Gastrocnemius medialis (tissue), 4 donors: ENCODE measurements around the gene TUBGCP4. TPM values are rescaled to one million over a fixed set of nuclear protein-coding genes. Genes with fewer than 3 reads are reported as not detected.

Experiments used
- ATAC-seq, 2 donors: fragments of 150-250 bp; one replicate each; pipeline ENCODE4 v1.9.1; 2016
- DNase-seq, 2 donors: peaks; one replicate each; pipeline ENCODE4 v3.0.0-alpha.2; 2019
- H3K27ac ChIP-seq, 4 donors: fragments of 200-600 bp; sonication (generic); 1 replicate in 1 of 4; 2 replicates in 3 of 4; pipeline ENCODE4 v1.5.1; 2016 to 2018; ENCODE audit warnings: mild to moderate bottlenecking in 2 of 4, moderate library complexity in 1 of 4
- H3K27me3 ChIP-seq, 3 donors: fragments of 200-600 bp; sonication (generic) in 2 of 3; 1 replicate in 1 of 3; 2 replicates in 2 of 3; pipeline versions ENCODE4 v1.5.1 to v1.6.0; 2016 to 2019; ENCODE audit warnings: mild to moderate bottlenecking in 1 of 3, moderate library complexity in 1 of 3
- H3K36me3 ChIP-seq, 2 donors: fragments of 200-600 bp; sonication (generic) in 1 of 2; one replicate each; pipeline ENCODE4 v1.5.1; 2017 to 2018
- H3K4me1 ChIP-seq, 2 donors: fragments of 200-600 bp; sonication (generic) in 1 of 2; one replicate each; pipeline ENCODE4 v1.5.1; 2016 to 2017; ENCODE audit warnings: mild to moderate bottlenecking in 2 of 2
- H3K4me3 ChIP-seq, 4 donors: fragments of 200-600 bp; sonication (generic) in 3 of 4; 1 replicate in 1 of 4; 2 replicates in 3 of 4; pipeline ENCODE4 v1.5.1; 2016 to 2019; ENCODE audit warnings: mild to moderate bottlenecking in 2 of 4
- H3K9me3 ChIP-seq, 3 donors: fragments of 200-600 bp; sonication (generic) in 2 of 3; 1 replicate in 1 of 3; 2 replicates in 2 of 3; pipeline ENCODE4 v1.5.1; 2016 to 2019
- POLR2A ChIP-seq, 2 donors: fragments of 450-650 bp; IDR thresholded peaks; one replicate each; pipeline ENCODE4 v1.6.1; 2017; ENCODE audit warnings: antibody characterized with exemption in 2 of 2, mild to moderate bottlenecking in 2 of 2, moderate library complexity in 2 of 2
- in situ Hi-C, 4 donors: fragments of 200-750 bp; cut with MboI; loops; one replicate each; pipeline versions ENCODE4 v1.15.0 to v1.8.0; 2017; ENCODE audit warnings: low sequenced_read_pairs in 4 of 4
- intact Hi-C: fragments of 100-400 bp; cut with DNase I; formaldehyde crosslinking; loops from one replicate; pipeline ENCODE4 v1.15.1; 2023; ENCODE audit warnings: low total_unique reads
- total RNA-seq, 4 donors: library from RNA; depleted of rRNA; stranded (reverse); fragments of >200 nt; gene quantifications; one replicate each; pipeline versions ENCODE4 v1.1.0 to v1.2.3, GENCODE V29; 2016
- TF ChIP-seq, protein P1 (sequence below), 5 experiments: fragments of 450-650 bp in 3 of 5; fragments of 200-600 bp in 2 of 5; sonication (generic) in 2 of 5; IDR thresholded peaks in 4 of 5; conservative IDR thresholded peaks in 1 of 5; 1 replicate in 4 of 5; 2 replicates in 1 of 5; pipeline ENCODE4 v1.5.1; 2016 to 2019; ENCODE audit warnings: antibody characterized with exemption in 5 of 5, mild to moderate bottlenecking in 3 of 5, moderate library complexity in 3 of 5

Gene TUBGCP4
- total RNA-seq, 4 donors from 2014 or later: 13.6 to 16.1 (median 14.7) TPM

DNA sequence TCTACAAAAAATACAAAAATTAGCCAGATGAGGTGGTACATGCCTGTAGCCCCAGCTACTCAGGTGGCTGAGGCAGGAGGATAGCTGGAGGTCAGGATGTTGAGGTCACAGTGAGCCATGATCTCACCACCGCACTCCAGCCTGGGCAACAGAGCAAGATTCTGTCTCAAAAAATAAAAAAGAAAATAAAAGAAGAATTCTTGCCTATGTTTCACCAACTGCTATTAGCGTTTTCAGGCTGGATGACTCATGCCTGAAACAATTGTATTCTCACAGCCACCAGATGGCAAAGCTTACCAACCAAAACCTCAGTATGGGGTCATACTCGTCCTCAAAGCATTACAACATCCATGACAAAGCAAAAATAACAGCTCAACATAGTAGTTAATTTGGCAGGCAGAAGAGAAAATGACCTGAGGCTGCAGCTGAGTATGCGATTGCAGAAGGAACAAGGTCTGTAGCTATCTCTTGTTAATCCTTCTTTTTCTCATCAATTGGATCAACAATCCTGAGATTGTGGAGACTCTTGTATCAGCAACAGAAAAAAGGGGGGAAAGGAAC is 69.9 kb downstream of the TUBGCP4 start:
- no peak for TF ChIP-seq POLR2A (IDR thresholded peaks at IDR 0.05)
- TF ChIP-seq, protein P1, sequence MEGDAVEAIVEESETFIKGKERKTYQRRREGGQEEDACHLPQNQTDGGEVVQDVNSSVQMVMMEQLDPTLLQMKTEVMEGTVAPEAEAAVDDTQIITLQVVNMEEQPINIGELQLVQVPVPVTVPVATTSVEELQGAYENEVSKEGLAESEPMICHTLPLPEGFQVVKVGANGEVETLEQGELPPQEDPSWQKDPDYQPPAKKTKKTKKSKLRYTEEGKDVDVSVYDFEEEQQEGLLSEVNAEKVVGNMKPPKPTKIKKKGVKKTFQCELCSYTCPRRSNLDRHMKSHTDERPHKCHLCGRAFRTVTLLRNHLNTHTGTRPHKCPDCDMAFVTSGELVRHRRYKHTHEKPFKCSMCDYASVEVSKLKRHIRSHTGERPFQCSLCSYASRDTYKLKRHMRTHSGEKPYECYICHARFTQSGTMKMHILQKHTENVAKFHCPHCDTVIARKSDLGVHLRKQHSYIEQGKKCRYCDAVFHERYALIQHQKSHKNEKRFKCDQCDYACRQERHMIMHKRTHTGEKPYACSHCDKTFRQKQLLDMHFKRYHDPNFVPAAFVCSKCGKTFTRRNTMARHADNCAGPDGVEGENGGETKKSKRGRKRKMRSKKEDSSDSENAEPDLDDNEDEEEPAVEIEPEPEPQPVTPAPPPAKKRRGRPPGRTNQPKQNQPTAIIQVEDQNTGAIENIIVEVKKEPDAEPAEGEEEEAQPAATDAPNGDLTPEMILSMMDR (IDR thresholded peaks at IDR 0.05 in 4 of 5, conservative IDR thresholded peaks at IDR 0.05 in 1 of 5): peak; percentile 37 to 60 (median 47)
- no peaks in the 10 kb centered on the region for H3K27me3 ChIP-seq
- in situ Hi-C loops: no loop called here
- peaks cover 11% of the 10 kb centered on the region in 2 donors for H3K4me1 ChIP-seq
- peak overlapping the region; percentile 60 to 77 (median 72) for H3K27ac ChIP-seq
- no peaks in the 10 kb centered on the region for H3K9me3 ChIP-seq
- intact Hi-C loops: loop anchor here (1.0 to 10.0 kb wide), 3 partner anchors 70 to 334 kb away; partner anchors contain the start of gene ELL3
- H3K36me3 ChIP-seq: peaks cover 0 to 17% of the 10 kb centered on the region in 2 donors
- ATAC-seq (peak; percentile 100), DNase-seq (peak; percentile 56 to 58)
- H3K4me3 ChIP-seq: no peak overlapping the region

DNA sequence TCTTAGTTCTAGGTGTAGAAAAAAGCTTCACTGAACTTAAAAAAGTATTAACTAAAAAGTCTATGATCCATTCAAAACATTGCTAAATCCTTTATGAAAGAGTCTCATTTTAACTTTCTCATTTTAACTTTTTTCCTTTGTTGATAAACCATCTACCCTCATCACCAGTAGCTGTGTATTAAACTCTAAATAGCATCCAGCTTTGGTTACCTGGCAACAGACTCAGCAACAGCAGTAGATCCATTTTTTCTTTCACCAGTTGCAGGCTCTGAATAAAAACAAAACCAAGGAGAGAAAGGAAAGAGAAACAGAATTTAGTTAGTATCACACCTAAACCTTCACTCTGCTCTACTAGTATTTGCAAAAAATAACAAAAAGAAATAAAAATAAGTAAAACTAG is 70.4 kb downstream of the TUBGCP4 start:
- ATAC-seq (peak in 1 of 2 donors; percentile 34), DNase-seq (no peak)
- no peaks in the 10 kb centered on the region for H3K9me3 ChIP-seq
- H3K4me1 ChIP-seq: peaks cover 11% of the 10 kb centered on the region in 2 donors
- H3K27me3 ChIP-seq: no peaks in the 10 kb centered on the region
- TF ChIP-seq, protein P1 (IDR thresholded peaks at IDR 0.05 in 4 of 5, conservative IDR thresholded peaks at IDR 0.05 in 1 of 5): no peak
- TF ChIP-seq POLR2A (IDR thresholded peaks at IDR 0.05): no peak
- H3K36me3 ChIP-seq: peaks cover 0 to 22% of the 10 kb centered on the region in 2 donors
- no peak overlapping the region for H3K4me3 ChIP-seq
- in situ Hi-C loops: no loop called here
- peak overlapping the region; percentile 60 to 77 (median 72) for H3K27ac ChIP-seq
- intact Hi-C loops: loop anchor here (1.0 to 10.0 kb wide), 3 partner anchors 69 to 333 kb away; partner anchors contain the start of gene ELL3

DNA sequence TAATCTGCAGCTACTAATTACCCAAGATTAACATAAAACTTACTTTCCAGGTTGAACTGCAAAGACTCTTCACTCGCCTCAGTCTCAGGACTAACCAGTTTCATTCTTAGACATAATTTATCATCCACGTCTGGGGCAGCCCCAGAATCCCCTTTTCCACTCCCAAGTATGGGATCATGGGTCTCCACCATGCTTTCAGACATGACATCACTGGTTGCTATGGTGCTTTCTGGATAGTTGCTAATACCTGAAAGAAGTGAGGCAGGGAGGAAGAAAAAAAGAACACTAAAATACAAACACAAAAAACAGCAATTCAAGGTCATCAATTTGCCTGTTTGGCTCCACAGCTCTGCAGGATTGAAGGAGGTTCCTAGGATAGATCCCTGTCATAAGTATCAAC is 75.4 kb downstream of the TUBGCP4 start:
- peaks cover 1 to 3% of the 10 kb centered on the region in 2 donors for H3K4me1 ChIP-seq
- DNase-seq: no peak
- no peaks in the 10 kb centered on the region for H3K27me3 ChIP-seq
- intact Hi-C loops (loop anchor here (10.0 kb wide), 1 partner anchor 328 kb away; the partner anchor contains the start of gene ELL3), in situ Hi-C loops (no loop called here)
- TF ChIP-seq, protein P1 (IDR thresholded peaks at IDR 0.05 in 4 of 5, conservative IDR thresholded peaks at IDR 0.05 in 1 of 5): no peak
- TF ChIP-seq POLR2A (IDR thresholded peaks at IDR 0.05): no peak
- ATAC-seq: no peak
- peaks cover 0 to 6% of the 10 kb centered on the region in 2 donors for H3K36me3 ChIP-seq
- no peak overlapping the region for H3K4me3 ChIP-seq
- no peak overlapping the region for H3K27ac ChIP-seq
- H3K9me3 ChIP-seq: no peaks in the 10 kb centered on the region

DNA sequence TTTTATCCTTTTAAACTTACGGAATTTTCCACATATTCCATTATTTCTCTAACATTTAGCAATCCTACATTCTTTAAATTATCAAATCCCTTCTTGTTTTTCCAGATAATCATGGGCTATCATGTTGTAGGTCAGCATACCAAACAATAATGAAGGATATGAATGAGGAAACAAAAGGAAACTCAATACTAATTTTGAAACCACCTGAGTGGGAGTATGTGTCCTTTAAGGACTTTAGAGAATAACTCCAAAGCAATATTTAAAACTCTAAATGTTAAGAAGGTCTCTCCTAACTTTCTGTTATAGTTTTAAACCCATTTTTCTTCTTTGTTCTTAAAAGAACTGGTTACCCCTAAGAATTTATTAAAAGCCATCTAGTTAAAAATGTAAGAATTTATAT is 79.1 kb downstream of the TUBGCP4 start:
- Histone ChIP-seq H3K4me1 (no peaks in the 10 kb centered on the region), H3K27ac (no peak overlapping the region), H3K36me3 (peaks cover 0 to 6% of the 10 kb centered on the region in 2 donors), H3K9me3 (no peaks in the 10 kb centered on the region), H3K4me3 (no peak overlapping the region), H3K27me3 (no peaks in the 10 kb centered on the region)
- in situ Hi-C loops: no loop called here
- intact Hi-C loops: loop anchor here (10.0 kb wide), 1 partner anchor 325 kb away; the partner anchor contains the start of gene ELL3
- no peak for TF ChIP-seq POLR2A (IDR thresholded peaks at IDR 0.05)
- TF ChIP-seq, protein P1 (IDR thresholded peaks at IDR 0.05 in 4 of 5, conservative IDR thresholded peaks at IDR 0.05 in 1 of 5): no peak
- no peak for ATAC-seq
- no peak for DNase-seq

Other genes starting within 250 kb of the TUBGCP4 start
- gene TMEM62, start 237.5 kb upstream of the TUBGCP4 start, total RNA-seq: 10 to 100 TPM; 13.1 to 16.7 (median 16.3) TPM
- 100 to 1,000 TPM in 1 of 4 donors, 10 to 100 TPM in 3; 32.4 to 108 (median 92.6) TPM for gene CCNDBP1, start 185.7 kb upstream of the TUBGCP4 start, total RNA-seq
- not detected for gene EPB42, start 150.1 kb upstream of the TUBGCP4 start, total RNA-seq
- 1 to 10 TPM in 1 of 4 donors, not detected in 3; 1.4 TPM for gene TGM5, start 104.2 kb upstream of the TUBGCP4 start, total RNA-seq
- 1 to 10 TPM in 1 of 4 donors, under 1 TPM in 1, not detected in 2; 0.83 to 3.3 TPM for gene TGM7, start 68.8 kb upstream of the TUBGCP4 start, total RNA-seq
- 1 to 10 TPM; 3.0 to 6.2 (median 5.3) TPM for gene LCMT2, start 40.5 kb upstream of the TUBGCP4 start, total RNA-seq
- gene ZSCAN29, start 58 bp upstream of the TUBGCP4 start, total RNA-seq: 10 to 100 TPM; 20.7 to 42.2 (median 25.1) TPM
- gene TP53BP1, start 122.1 kb downstream of the TUBGCP4 start, total RNA-seq: 10 to 100 TPM in 3 of 4 donors, 1 to 10 TPM in 1; 9.0 to 17.0 (median 13.3) TPM
- 10 to 100 TPM in 2 of 4 donors, 1 to 10 TPM in 2; 3.5 to 13.0 (median 8.2) TPM for gene MAP1A, start 146.5 kb downstream of the TUBGCP4 start, total RNA-seq
- 10 to 100 TPM; 14.4 to 41.2 (median 16.6) TPM for gene PPIP5K1, start 219.1 kb downstream of the TUBGCP4 start, total RNA-seq
- gene CKMT1B, start 222.9 kb downstream of the TUBGCP4 start, total RNA-seq: under 1 TPM in 1 of 4 donors, not detected in 3; 0.46 TPM
- under 1 TPM in 1 of 4 donors, not detected in 3; 0.41 TPM for gene STRC, start 247.7 kb downstream of the TUBGCP4 start, total RNA-seq